ENCODE measurements around the gene HSD17B1. TPM values are rescaled to one million over a fixed set of nuclear protein-coding genes. Genes with fewer than 3 reads are reported as not detected.

Gene HSD17B1
- total RNA-seq, 1 donor from 2014 or later, result 1.8 TPM

- H3K27me3 ChIP-seq (ENCODE audit: control insufficient read depth, insufficient read depth, low read length), result no peaks in the 10 kb centered on the region
- no peak overlapping the region for H3K4me3 ChIP-seq (ENCODE audit: low read depth, low read length)
- peaks cover 1% of the 10 kb centered on the region for H3K36me3 ChIP-seq (ENCODE audit: control insufficient read depth, insufficient read depth, low read length)
- no peak for TF ChIP-seq CTCF (IDR thresholded peaks at IDR 0.05; ENCODE audit: insufficient read depth, low read length, poor library complexity, severe bottlenecking)
- DNase-seq (ENCODE audit: low read depth), result no peak
These were observed 21.7 kb downstream of the HSD17B1 start for GRCh38 chr17:42574463-42574862.

- DNase-seq (ENCODE audit: low read depth), result no peak
- Histone ChIP-seq H3K36me3 (ENCODE audit: control insufficient read depth, insufficient read depth, low read length) (no peaks in the 10 kb centered on the region), H3K4me3 (ENCODE audit: low read depth, low read length) (peak overlapping the region; percentile 78), H3K27me3 (ENCODE audit: control insufficient read depth, insufficient read depth, low read length) (no peaks in the 10 kb centered on the region)
- TF ChIP-seq CTCF (IDR thresholded peaks at IDR 0.05; ENCODE audit: insufficient read depth, low read length, poor library complexity, severe bottlenecking), result no peak
These were observed 24.4 kb downstream of the HSD17B1 start for GRCh38 chr17:42577140-42577531.

- DNase-seq (ENCODE audit: low read depth), result peak; percentile 80
- peaks cover 2% of the 10 kb centered on the region for H3K36me3 ChIP-seq (ENCODE audit: control insufficient read depth, insufficient read depth, low read length)
These were observed 25.0 kb downstream of the HSD17B1 start, which contains the start of gene PSMC3IP for GRCh38 chr17:42577532-42578281. TSS of gene PSMC3IP (minus strand) at chr17:42577729. CDS start at chr17:42577686, 43 bp downstream.

GRCh38 chr17:42578282-42578869 is 25.7 kb downstream of the HSD17B1 start:
- TF ChIP-seq CTCF (IDR thresholded peaks at IDR 0.05; ENCODE audit: insufficient read depth, low read length, poor library complexity, severe bottlenecking), result peak; percentile 86
- Histone ChIP-seq H3K27me3 (ENCODE audit: control insufficient read depth, insufficient read depth, low read length) (no peaks in the 10 kb centered on the region), H3K4me3 (ENCODE audit: low read depth, low read length) (peak overlapping the region; percentile 78), H3K36me3 (ENCODE audit: control insufficient read depth, insufficient read depth, low read length) (peaks cover 2% of the 10 kb centered on the region)
- DNase-seq (ENCODE audit: low read depth), result no peak

More at GRCh38 chr17:42577532-42578281, 25.0 kb downstream of the HSD17B1 start, which contains the start of gene PSMC3IP:
- no peaks in the 10 kb centered on the region for H3K27me3 ChIP-seq (ENCODE audit: control insufficient read depth, insufficient read depth, low read length)
- TF ChIP-seq CTCF (IDR thresholded peaks at IDR 0.05; ENCODE audit: insufficient read depth, low read length, poor library complexity, severe bottlenecking), result peak; percentile 46
- H3K4me3 ChIP-seq (ENCODE audit: low read depth, low read length), result peak within 1 kb of the TSS; percentile 78

GRCh38 chr17:42579794-42580551 is 27.2 kb downstream of the HSD17B1 start:
- peaks cover 2% of the 10 kb centered on the region for H3K36me3 ChIP-seq (ENCODE audit: control insufficient read depth, insufficient read depth, low read length)
- DNase-seq (ENCODE audit: low read depth), result no peak
- TF ChIP-seq CTCF (IDR thresholded peaks at IDR 0.05; ENCODE audit: insufficient read depth, low read length, poor library complexity, severe bottlenecking), result no peak
- H3K27me3 ChIP-seq (ENCODE audit: control insufficient read depth, insufficient read depth, low read length), result no peaks in the 10 kb centered on the region
- H3K4me3 ChIP-seq (ENCODE audit: low read depth, low read length), result no peak overlapping the region
